NCI-H1694 (cell line): Measurements from ENCODE around the gene C9.
"Not testable (repeated sequence)": the region's sequence is repeated elsewhere in the genome, so short reads cannot be mapped to it uniquely, and the experiment has no call there.

Experiments used
- DNase-seq: peaks from one replicate; lab custom pipeline; 2025; lab: John Stamatoyannopoulos, UW

The C9 gene

DNA sequence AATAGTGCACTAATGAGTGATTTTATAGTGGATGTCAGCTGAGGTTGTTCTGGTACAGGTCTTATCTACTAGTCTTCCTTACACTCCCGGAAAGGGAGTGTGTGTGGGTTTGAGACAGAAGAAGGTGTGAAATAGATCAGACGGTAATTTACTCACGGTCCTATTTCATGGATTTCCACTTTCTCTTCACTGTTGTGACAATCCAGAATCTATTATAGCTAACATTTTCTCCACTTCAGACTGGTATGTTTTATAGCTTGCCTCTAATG is 7.0 kb upstream of the C9 start:
- no peak for DNase-seq

DNA sequence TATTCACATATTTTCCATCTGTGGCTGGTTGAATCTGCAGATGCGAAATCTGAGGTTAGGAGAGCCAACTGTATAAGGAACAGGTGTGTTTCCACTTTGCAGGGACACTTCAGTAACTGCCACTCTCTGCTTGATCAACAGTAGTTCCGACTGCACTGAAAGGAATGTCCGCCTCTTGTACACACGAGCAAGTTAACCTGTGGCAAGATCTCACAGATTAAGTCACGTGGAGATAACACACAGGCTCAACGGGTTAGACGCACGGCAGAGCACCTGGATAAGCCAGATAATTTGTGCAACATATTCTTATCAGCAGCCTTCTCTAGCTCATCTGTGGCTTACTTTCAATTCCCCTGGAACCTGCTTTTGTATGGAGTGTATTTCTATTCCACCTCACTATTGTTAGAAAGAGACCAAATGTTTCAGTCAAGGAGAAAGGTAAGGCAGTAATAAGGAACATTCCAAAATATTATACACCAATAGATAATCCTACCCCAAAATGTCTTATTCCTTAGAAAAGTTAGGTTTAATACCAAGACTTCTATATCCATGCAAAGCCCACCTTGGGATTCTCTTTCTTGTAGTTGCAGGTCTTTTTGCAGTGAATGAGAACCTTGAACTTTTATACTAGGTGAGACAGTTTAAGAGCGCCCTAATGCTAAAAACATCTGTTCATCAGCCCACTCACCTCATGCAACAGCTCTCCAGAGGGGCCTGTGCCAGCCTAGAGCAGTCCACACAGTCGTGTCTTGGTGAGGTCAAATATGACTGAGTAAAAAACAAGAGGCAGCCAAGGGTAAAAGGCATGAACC is 6.5 kb upstream of the C9 start:
- no peak for DNase-seq

DNA sequence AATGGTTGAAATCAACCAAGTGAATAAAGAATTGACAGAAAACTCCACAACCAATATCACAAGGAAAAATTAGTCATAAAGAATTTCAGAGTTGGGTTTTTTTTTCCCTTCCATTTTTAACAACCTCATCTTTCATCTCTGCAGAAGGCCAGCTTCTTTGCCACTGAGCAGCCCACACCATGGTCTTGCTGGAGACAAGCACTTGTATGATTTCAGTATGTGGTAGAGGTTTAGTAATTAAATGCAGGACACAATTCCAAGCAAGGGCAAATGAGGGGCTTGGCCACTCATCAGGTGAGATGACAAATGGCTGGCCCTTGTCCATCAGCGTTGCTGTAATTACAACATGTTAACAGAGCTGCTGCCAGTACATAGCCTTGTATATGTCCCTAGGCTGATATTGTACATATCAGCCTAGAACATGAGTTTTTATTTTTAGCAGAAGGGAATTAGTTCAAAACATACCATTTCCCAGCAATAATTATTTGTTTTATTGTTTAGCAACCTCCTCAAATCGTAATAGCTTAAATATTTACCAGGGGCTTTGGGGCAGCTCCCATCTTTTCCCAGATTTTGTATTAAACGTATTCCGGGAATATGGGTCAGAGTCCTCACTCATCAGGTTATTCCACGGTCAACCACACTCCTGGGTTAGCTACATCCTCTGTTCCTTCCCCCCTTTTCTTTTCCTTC is 5.0 kb upstream of the C9 start:
- DNase-seq: no peak

DNA sequence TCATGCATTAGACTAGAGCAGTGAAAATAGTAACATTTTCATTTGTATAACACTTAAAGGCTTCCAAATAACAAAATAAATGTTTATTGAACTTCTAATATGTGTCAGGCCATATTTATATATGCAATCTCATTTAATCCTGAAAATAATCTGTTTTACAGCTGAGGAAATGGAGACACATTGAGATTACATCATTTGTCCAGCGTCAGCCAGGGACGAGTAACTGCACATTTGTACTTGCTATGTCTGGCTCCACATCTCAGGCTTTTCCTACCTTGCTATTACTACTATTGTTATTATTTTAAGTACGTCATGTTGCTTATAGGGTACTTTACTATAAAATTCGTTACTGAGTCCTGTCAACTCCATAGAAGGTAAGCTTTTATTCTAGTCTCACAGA is 3.8 kb upstream of the C9 start:
- DNase-seq: no peak

DNA sequence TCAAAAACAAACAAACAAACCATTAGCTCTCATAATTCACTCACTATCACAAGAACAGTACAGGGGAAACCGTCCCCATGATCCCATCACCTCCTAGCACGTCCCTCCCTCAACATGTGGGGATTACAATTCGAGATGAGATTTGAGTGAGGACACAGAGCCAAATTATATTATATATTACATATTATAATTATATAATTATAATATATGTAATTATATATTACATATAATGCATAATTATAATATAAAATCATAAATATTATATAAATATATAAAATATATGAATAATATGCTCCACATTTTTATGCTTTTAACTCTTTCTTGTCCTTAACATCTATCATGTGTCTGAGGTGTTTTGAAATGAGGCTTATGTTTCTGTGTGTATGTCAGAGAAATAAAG is 3.4 kb upstream of the C9 start:
- DNase-seq: no peak

DNA sequence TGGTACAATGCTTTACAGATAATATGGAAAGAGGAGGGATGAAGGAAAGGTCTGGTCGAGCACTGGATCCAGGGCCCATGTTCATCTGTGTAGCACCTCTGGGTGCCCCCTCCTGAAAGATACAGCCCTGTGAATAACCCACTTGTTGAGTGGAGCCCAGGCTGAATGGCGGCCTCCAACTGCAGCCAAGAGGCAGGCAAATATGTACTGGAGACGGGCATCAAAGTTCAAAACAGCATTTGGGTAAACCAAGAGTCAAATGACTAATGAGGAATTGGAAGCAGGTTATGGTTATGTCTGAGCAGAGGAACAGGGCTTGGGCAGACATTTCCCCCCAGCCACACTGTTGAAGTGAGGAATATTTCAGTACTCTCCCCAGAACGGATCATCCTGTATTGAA is 1.1 kb downstream of the C9 start:
- DNase-seq: no peak

DNA sequence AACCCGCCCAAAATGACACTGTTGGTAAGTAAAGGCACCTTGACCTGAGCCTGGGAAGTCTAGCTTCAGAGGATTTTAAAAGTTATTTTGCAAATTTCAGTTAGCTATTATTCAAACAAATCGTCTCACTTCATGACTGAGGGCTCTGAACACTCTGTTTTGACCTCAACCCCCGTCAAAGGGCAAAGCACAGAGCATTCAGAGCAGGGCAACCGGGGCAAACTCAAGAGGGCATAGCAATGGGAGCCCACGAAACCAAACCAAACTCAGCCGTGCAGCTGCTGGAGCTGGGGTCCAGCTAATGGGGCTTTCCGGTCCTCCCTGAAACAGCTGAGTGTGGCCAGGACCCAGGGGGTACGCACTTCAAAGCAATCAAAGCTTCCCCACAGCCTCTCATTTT is 1.6 kb downstream of the C9 start:
- DNase-seq: no peak

DNA sequence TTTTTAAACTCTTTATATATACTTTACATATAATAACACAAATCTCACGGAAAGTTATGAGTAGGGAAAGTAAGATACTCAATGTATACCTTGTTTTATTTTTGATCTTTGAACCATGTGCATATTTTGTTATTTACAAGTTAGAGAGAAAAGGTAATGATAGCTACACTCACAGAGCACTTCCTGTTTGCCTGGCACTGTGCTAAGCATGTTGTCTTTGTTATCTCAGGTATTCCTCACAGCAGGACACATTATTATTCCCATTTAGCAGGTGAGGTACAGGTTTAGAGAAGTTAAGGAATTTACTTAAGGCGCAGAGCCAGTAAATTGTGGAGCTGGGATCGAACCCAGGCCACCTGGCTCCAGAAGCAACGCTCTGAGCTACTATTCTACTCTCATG is 3.0 kb downstream of the C9 start:
- no peak for DNase-seq

DNA sequence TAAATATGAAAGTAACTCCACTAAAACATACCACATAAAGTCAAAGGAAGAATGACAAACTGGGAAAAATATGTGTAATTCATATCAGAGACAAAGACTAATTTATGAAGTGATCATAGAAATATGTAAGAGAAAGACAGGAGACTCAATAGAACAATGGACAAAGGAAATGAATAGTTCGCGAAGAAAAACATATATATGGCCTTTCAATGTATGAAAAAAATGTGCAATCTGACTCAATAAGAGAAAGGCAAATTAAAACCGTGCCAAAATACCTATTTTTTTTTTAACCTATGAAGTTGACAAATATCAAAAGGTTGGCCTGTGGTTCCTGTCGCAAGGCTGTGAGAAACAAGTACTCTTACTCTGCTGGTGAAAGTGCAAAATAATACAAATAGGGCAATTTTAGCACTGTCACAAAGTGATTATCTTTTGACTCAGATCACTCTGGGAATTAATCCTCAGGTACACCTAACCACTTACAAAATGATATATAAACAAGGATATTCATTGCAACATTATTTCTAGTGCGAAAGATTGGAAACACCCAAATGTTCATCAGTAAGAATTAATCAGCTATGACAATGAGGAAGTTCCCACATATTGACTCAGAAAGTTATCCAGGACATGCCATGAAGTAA is 3.7 kb downstream of the C9 start:
- DNase-seq: no peak

DNA sequence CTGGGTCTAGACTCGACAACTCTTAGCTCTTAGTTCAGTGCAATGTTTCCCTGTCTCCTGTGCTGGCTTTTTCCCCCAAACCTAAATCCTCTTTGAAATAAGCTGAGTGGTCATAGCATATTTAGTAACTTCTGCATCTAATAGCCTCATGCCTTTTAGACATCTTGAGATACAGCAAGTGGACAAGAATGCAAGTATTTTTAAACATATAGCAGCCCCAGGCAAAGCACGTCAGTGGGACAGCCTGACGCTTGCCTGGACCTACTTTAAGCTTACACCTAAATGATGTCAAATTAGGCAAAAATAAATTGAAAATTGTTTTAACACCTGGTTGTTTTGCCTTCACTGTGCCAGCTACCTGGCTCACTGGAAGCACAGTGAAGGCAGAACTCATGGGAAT is 8.0 kb downstream of the C9 start:
- DNase-seq: no peak

DNA sequence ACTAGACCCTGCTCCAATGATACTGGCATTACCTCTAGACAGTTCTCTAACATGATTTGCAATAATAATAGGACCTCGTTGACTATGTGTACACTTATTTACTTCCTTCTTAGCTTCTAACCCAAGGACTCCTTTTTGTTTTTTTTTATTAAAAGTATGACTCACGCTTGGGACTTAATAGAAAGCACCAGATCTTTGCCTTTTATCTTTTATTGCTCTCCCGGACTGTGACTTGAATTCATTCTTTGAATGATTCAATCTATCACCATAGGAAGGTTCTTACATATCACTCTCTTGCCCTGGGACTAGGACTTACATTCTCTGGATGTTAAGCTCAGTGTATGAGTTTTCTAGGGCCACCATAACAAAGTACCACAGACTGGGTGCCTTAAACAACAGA is 9.0 kb downstream of the C9 start:
- DNase-seq: no peak

DNA sequence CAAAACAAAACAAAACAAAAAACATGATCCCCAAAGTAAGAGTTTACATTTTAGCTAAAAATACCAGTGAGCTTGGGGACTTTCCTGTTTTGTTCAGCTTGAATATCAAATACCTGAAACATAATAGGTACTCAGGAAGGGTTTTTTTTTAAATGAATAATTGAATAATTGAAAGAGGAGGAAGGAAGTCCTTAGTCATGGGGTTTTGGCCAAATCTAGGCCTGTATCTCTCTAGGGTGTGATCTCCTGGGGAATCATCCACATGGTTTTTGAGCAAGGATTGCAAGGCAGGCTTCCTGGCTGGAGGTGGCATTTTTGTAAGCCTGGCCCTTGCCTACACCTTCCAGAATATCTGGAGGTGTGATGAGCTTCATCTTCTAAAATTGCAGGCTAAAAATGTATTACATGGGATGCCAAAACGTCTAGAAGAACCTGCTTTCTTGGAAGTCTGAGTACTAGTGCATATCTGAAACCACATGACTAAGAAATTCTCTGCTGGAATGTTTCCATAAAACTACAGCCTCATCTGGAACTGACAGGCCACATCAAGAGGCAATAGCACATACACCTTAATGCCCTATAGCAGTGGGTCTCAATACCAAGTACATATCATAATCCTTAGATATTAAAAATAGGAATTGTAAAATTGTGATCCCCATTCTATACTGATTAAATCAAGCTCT is 10.4 kb downstream of the C9 start:
- DNase-seq: no peak

DNA sequence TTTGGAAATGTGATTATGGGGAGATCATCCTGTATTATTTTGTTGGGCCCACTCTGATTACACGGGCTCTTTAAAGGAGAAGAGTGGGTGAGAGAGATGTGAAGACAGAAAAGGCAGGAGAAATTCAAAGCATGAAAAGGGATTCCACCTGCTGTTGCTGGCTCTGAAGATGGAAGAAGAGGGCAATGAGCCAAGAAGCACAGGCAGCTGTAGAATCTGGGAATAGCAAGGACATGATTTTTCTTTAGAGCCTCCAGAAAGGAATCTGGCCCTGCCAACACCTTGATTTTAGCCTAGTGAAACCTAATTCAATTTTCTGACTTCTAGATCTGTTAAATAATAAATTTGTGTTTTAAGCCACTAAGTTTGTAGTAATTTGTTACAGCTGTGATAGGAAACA is 11.3 kb downstream of the C9 start:
- DNase-seq: no peak

DNA sequence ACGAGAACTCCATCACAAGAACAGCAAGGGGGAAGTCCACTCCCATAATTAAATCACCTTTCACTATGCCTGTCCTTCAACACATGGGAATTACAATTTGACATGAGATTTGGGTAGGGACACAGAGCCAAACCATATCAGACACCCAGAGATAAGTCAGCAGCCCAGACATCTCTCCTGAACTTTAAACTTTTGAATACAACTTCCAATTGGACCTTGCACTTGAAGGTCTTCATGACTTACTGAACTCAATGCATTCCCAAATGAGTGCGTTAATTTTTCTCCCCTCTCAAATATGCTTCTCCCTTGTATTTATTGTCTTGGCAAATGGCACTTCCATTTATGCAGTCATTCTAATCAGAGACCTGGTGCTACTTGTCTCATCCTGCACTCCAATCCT is 12.1 kb downstream of the C9 start:
- DNase-seq: no peak

DNA sequence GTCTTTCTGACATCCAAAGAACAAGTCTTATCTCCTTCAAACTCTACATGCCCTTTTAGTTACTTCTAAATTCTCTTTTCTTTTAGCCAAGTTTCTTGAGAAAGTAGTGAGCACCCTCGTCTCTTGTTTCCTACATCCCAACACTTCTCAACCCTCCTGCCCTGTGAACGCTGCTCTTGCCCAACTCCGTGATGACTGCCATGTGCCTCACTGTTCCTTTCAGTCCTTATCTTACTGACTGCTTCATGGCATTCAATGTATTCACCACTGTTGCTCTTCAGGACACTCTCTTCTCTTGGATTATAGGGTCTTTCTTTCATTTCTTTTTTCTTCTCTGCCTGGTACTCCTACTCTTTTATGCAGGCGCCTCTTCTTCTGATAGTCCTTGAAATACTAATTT is 14.8 kb downstream of the C9 start:
- no peak for DNase-seq

DNA sequence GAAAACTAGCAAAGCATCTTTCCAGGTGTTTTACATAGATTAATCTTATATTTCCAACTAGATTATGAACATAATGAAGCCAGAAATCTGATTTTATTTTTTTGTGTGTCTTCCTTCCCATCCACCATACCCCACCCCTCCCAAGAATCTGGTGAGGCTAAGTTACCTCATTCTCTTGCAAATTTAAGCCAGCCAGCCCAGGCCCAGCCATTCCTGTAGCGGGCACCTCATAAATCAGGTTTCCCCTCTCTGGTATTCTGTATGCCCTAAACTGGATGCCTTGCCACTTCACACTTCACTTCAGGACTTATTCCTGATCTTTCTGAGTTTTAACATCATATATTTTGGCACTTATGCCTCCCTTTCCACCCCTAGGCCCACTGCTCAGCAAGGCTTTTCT is 21.8 kb downstream of the C9 start:
- no peak for DNase-seq

DNA sequence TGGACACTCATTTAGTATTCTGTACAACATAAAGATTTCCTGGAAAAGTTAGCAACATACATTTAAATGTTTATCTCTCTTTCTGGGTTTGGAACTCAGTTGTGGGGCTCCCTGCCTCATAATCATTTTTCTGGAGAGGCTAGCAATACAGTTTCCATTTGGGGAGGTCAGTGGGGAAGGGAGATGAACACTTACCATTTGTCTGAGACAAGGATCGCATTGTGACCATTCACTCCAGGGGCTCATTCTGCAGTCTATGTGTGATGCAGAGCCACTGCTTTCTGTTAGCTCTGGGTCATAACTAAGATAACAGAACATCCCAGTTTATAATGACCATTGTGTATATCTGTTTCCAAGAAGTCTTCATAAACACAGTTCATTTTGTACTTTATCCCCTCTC is 22.4 kb downstream of the C9 start:
- no peak for DNase-seq

DNA sequence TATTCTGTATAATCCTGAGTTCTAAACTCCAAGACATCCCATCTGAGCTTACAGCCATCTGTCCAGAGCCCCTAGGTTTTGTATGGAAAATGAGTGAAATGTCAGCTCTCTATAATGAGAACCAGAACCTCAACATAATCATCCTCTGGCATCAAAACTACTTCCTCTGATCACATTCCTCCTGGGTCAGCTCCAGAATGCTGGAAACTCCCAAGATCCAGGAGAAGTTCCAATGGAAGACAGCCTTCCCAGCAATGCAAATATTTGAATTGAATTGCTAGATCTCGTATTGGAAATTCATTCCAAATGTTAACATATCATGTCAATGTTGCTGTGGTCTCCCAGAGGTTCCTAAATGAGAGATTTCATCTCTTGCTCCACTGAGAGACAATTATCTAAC is 23.8 kb downstream of the C9 start:
- DNase-seq: no peak

DNA sequence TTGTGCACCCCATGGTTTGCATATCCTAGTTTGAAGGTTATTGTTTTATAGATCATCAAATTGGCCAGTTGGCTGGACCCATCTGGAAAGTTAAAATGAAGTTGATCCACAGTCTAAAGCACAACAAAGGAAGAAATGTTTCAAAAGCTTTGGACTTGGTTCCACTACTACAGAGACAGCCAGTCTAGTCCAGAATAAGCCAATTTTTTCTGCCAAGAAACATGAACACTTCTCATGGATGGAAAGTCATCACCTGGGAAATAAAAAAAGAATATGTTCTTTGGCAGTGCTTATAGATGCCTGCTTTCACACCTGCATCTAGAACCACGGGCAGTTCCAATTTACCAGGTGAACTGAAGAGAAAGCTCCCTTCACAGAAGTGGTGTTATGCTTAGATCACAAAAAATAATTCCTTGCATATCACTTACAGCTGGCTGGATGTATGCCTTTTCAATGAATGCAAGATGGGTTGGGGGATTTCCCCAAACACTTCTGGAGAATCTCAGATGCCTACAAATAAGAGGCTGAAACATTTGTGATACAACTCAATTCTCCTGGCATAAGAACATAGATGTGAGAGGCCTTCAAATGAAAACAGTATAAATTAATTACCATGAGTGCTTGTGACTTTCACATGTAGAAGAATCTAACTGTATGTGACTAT is 26.9 kb downstream of the C9 start:
- no peak for DNase-seq

DNA sequence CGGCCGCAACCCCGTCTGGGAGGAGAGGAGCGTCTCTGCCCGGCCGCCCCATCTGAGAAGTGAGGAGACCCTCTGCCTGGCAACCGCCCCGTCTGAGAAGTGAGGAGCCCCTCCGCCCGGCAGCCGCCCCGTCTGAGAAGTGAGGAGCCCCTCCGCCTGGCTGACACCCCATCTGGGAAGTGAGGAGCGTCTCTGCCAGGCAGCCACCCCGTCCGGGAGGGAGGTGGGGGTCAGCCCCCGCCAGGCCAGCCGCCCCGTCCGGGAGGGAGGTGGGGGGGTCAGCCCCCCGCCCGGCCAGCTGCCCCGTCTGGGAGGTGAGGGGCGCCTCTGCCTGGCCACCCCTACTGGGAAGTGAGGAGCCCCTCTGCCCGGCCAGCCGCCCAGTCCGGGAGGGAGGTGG is 30.0 kb downstream of the C9 start:
- not testable (repeated sequence) for DNase-seq

DNA sequence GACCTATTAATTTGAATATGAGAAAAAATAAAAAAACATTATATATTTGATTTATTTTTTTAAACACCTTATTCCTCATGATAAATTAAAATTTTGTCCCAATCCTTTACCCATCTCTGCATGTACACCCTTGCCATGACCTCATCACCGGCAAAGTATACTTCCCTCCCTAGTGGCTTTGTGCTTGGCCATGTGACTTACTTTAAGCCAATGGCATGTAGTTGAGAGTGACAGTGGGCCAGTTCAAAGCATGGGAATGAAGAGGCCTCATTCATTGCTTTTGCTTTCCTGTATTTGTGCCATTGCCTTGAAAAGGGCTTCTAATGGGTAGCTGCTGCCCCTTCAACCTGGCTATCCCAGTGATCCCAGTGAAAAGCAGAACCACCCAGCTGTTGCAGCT is 31.2 kb downstream of the C9 start:
- no peak for DNase-seq

DNA sequence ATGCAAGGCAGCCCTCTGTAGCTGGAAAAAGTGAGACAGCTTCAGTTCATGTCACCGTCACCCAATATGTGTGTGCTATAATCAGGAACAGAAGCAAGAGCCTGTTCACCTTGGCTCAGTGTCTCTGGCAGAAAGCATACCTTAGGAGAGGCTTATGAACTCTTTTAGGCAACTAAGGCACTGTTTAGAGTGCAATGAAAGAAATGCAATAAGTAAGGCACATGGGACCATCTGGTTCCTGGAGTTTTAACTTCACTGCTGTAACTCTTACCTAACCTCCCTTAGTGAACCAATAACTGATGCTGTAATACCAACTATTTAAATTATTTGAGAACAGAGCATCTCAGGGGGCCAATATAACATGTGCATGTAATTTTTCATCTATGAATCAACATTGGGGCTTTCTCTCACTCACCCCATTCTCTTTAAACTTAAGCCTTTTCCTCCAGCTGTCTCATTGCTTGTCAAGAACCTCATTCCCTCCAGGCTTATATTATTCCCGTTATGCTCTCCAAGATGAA is 32.4 kb downstream of the C9 start:
- no peak for DNase-seq
